GM18951 (cell line): Measurements from ENCODE around the gene MYO9B.
A peak's percentile ranks its signal among the peaks of the same experiment; 100 is the strongest.

Source experiments
- POLR2A ChIP-seq: IDR thresholded peaks from 4 replicates; pipeline ENCODE4 v1.6.1; 2011; ENCODE audit warnings: mild to moderate bottlenecking; ENCODE audit not compliant: insufficient read length, insufficient read depth; ENCODE audit errors: extremely low read depth
- in situ Hi-C: fragments of 300-500 bp; cut with MboI; formaldehyde crosslinking; loops from one replicate; pipeline ENCODE4 v1.12.0; 2022; ENCODE audit warnings: low sequenced_read_pairs, mixed read lengths, inconsistent platforms; ENCODE audit not compliant: unreplicated experiment

The MYO9B gene

GRCh38 chr19:17070912-17071311 is 4.7 kb upstream of the MYO9B start:
- in situ Hi-C loops: no loop called here

GRCh38 chr19:17073869-17074633 is 1.5 kb upstream of the MYO9B start:
- in situ Hi-C loops: no loop called here
- no peak for TF ChIP-seq POLR2A

More at GRCh38 chr19:17070912-17071311, 4.7 kb upstream of the MYO9B start:
- no peak for TF ChIP-seq POLR2A

- no peak for TF ChIP-seq POLR2A
- in situ Hi-C loops: no loop called here
Observed at GRCh38 chr19:17074634-17075034, 943 bp upstream of the MYO9B start.

GRCh38 chr19:17075864-17076542 is 426 bp downstream of the MYO9B start:
- no peak for TF ChIP-seq POLR2A
- in situ Hi-C loops: no loop called here

GRCh38 chr19:17076543-17076991 is 990 bp downstream of the MYO9B start:
- no peak for TF ChIP-seq POLR2A
- in situ Hi-C loops: no loop called here

GRCh38 chr19:17077447-17078028 is 2.0 kb downstream of the MYO9B start:
- TF ChIP-seq POLR2A: no peak
- in situ Hi-C loops: no loop called here

- in situ Hi-C loops: no loop called here
Observed at GRCh38 chr19:17078036-17078919, 2.7 kb downstream of the MYO9B start.

GRCh38 chr19:17078920-17079709 is 3.5 kb downstream of the MYO9B start:
- in situ Hi-C loops: no loop called here
- no peak for TF ChIP-seq POLR2A

More at GRCh38 chr19:17078036-17078919, 2.7 kb downstream of the MYO9B start:
- no peak for TF ChIP-seq POLR2A

GRCh38 chr19:17079710-17080439 is 4.3 kb downstream of the MYO9B start:
- TF ChIP-seq POLR2A: peak; percentile 16
- in situ Hi-C loops: no loop called here

GRCh38 chr19:17080440-17080801 is 4.8 kb downstream of the MYO9B start:
- in situ Hi-C loops: no loop called here
- TF ChIP-seq POLR2A: no peak
